ENCODE results near the gene CLDN18. TPM values are rescaled to one million over a fixed set of nuclear protein-coding genes. Genes with fewer than 3 reads are reported as not detected.

CLDN18 gene
- total and polyA plus RNA-seq, 2 donors (not counting 1 experiment from before 2014, with no cell fraction given): not detected

DNA sequence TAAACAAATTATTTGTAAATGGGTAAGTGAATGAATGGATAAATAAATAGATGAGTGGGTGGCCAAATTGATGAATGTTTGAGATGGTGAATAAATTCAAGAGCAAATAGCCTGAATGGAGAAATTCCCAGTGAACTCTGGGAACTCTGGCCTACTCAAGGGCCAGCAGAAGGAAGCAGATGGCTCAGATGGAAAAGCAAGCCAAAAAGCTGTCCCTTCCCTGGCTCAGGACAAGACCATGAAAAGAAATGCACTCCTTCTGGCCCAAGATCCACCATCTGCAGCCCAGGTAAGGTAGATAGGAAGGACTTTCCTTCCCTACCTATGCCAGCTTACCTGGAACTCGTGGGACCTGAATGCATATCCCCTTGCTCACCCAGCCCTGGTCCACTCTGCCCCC lies 37.6 kb upstream of the CLDN18 start:
- Histone ChIP-seq H3K9me3 (ENCODE audit: control extremely low read depth in 1 of 3, control insufficient read depth in 2 of 3, insufficient read depth in 1 of 3, low read length in 2 of 3) (no peaks in the 10 kb centered on the region), H3K4me1 (ENCODE audit: control insufficient read depth in 2 of 2, insufficient read depth in 2 of 2, low read length in 2 of 2) (no peaks in the 10 kb centered on the region), H3K36me3 (replicated peaks in 1 of 2; ENCODE audit: control extremely low read depth in 1 of 2, control insufficient read depth in 1 of 2, extremely low read depth in 1 of 2, insufficient read depth in 2 of 2, low read length in 1 of 2) (no peaks in the 10 kb centered on the region), H3K4me3 (ENCODE audit: control extremely low read depth in 1 of 5, extremely low read depth in 1 of 5, insufficient read depth in 1 of 5, low read depth in 2 of 5, low read length in 4 of 5) (no peak overlapping the region), H2AFZ (ENCODE audit: insufficient read depth, low read depth, low read length, poor library complexity, severe bottlenecking) (no peak overlapping the region), H3K27me3 (replicated peaks in 1 of 4; ENCODE audit: control extremely low read depth in 1 of 4, control insufficient read depth in 3 of 4, insufficient read depth in 4 of 4, low read length in 3 of 4) (no peaks in the 10 kb centered on the region), H3K4me2 (replicated peaks; ENCODE audit: low read depth, low read length, poor library complexity, severe bottlenecking) (no peak overlapping the region), H3K9ac (ENCODE audit: low read length) (no peak overlapping the region), H3K27ac (ENCODE audit: low read length in 2 of 2) (no peak overlapping the region), H4K20me1 (ENCODE audit: control insufficient read depth, insufficient read depth, low read length, poor library complexity, severe bottlenecking) (no peaks in the 10 kb centered on the region), H3K79me2 (ENCODE audit: control insufficient read depth, insufficient read depth, low read length) (no peaks in the 10 kb centered on the region)
- H3K27me3 Mint-ChIP-seq: peaks cover 9% of the 10 kb centered on the region
- no CpG with 5 or more reads among the region's 1 CpG for WGBS (ENCODE audit: insufficient coverage)
- intact Hi-C loops (cut with micrococcal nuclease): loop anchor here (10.0 kb wide), 1 partner anchor 1898 kb away; no protein-coding TSS in a partner anchor
- H3K4me1 Mint-ChIP-seq: no peaks in the 10 kb centered on the region
- no peak overlapping the region for H3K4me3 Mint-ChIP-seq
- POLR2A ChIA-PET: no interaction called here
- H3K27ac Mint-ChIP-seq: no peak overlapping the region
- ATAC-seq (ENCODE audit: low read depth): no peak
- H3K9me3 Mint-ChIP-seq (ENCODE audit: insufficient read depth): no peaks in the 10 kb centered on the region
- TF ChIP-seq, protein P1, sequence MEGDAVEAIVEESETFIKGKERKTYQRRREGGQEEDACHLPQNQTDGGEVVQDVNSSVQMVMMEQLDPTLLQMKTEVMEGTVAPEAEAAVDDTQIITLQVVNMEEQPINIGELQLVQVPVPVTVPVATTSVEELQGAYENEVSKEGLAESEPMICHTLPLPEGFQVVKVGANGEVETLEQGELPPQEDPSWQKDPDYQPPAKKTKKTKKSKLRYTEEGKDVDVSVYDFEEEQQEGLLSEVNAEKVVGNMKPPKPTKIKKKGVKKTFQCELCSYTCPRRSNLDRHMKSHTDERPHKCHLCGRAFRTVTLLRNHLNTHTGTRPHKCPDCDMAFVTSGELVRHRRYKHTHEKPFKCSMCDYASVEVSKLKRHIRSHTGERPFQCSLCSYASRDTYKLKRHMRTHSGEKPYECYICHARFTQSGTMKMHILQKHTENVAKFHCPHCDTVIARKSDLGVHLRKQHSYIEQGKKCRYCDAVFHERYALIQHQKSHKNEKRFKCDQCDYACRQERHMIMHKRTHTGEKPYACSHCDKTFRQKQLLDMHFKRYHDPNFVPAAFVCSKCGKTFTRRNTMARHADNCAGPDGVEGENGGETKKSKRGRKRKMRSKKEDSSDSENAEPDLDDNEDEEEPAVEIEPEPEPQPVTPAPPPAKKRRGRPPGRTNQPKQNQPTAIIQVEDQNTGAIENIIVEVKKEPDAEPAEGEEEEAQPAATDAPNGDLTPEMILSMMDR (IDR thresholded peaks at IDR 0.05): no peak
- no peak for TF ChIP-seq EZH2 (IDR thresholded peaks at IDR 0.05; ENCODE audit: borderline replicate concordance, insufficient read depth, low read depth, low read length, poor library complexity, severe bottlenecking)
- CTCF ChIA-PET: no interaction called here
- DNase-seq: no peak

DNA sequence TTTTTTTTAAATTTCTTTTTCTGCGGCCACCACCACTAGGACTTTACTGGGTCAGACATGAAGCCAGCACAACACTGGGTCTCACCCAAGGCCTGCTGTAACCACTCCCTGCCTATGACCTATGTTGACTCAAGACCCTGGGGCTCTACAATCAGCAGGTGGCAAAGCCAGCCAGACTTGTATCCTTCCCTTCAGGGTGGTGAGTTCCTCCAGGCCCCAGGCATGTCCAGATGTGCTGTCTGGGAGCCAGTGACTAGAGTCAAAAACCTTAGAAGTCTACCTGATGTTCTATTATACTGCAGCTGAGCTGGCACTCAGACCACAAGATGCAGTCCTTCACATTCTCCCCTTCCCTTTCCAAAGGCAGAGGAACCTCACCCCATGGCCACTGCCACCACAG lies 31.6 kb upstream of the CLDN18 start:
- Mint-ChIP-seq H3K4me3 (no peak overlapping the region), H3K9me3 (ENCODE audit: insufficient read depth) (peaks cover 2% of the 10 kb centered on the region), H3K27me3 (peaks cover 13% of the 10 kb centered on the region), H3K4me1 (no peaks in the 10 kb centered on the region), H3K27ac (no peak overlapping the region)
- no peaks in the 10 kb centered on the region for H3K79me2 ChIP-seq (ENCODE audit: control insufficient read depth, insufficient read depth, low read length)
- intact Hi-C loops (cut with micrococcal nuclease): loop anchor here (10.0 kb wide), 1 partner anchor 1904 kb away; no protein-coding TSS in a partner anchor
- H3K27ac ChIP-seq (ENCODE audit: low read length in 2 of 2): no peak overlapping the region
- no peaks in the 10 kb centered on the region for H3K4me1 ChIP-seq (ENCODE audit: control insufficient read depth in 2 of 2, insufficient read depth in 2 of 2, low read length in 2 of 2)
- CTCF ChIA-PET: no interaction called here
- H2AFZ ChIP-seq (ENCODE audit: insufficient read depth, low read depth, low read length, poor library complexity, severe bottlenecking): no peak overlapping the region
- H3K27me3 ChIP-seq (replicated peaks in 1 of 4; ENCODE audit: control extremely low read depth in 1 of 4, control insufficient read depth in 3 of 4, insufficient read depth in 4 of 4, low read length in 3 of 4): no peaks in the 10 kb centered on the region
- no peak overlapping the region for H3K4me3 ChIP-seq (ENCODE audit: control extremely low read depth in 1 of 5, extremely low read depth in 1 of 5, insufficient read depth in 1 of 5, low read depth in 2 of 5, low read length in 4 of 5)
- TF ChIP-seq, protein P1 (IDR thresholded peaks at IDR 0.05): no peak
- no peak for TF ChIP-seq EZH2 (IDR thresholded peaks at IDR 0.05; ENCODE audit: borderline replicate concordance, insufficient read depth, low read depth, low read length, poor library complexity, severe bottlenecking)
- peaks cover 0 to 6% (median 0%) of the 10 kb centered on the region in 3 donors for H3K9me3 ChIP-seq (ENCODE audit: control extremely low read depth in 1 of 3, control insufficient read depth in 2 of 3, insufficient read depth in 1 of 3, low read length in 2 of 3)
- no peaks in the 10 kb centered on the region for H3K36me3 ChIP-seq (replicated peaks in 1 of 2; ENCODE audit: control extremely low read depth in 1 of 2, control insufficient read depth in 1 of 2, extremely low read depth in 1 of 2, insufficient read depth in 2 of 2, low read length in 1 of 2)
- no peaks in the 10 kb centered on the region for H4K20me1 ChIP-seq (ENCODE audit: control insufficient read depth, insufficient read depth, low read length, poor library complexity, severe bottlenecking)
- H3K9ac ChIP-seq (ENCODE audit: low read length): no peak overlapping the region
- no peak overlapping the region for H3K4me2 ChIP-seq (replicated peaks; ENCODE audit: low read depth, low read length, poor library complexity, severe bottlenecking)
- POLR2A ChIA-PET: no interaction called here
- 86% methylated on average over 1 of the region's 1 CpG for WGBS (ENCODE audit: insufficient coverage)
- ATAC-seq (ENCODE audit: low read depth) (no peak), DNase-seq (no peak)

Measured in B cell (primary cell).